ENCODE results near the gene EFCAB6. TPM values are rescaled to one million over a fixed set of nuclear protein-coding genes. Genes with fewer than 3 reads are reported as not detected.

EFCAB6 gene
- total RNA-seq, 2 donors from 2014 or later = 2.2 to 2.5 TPM

DNA sequence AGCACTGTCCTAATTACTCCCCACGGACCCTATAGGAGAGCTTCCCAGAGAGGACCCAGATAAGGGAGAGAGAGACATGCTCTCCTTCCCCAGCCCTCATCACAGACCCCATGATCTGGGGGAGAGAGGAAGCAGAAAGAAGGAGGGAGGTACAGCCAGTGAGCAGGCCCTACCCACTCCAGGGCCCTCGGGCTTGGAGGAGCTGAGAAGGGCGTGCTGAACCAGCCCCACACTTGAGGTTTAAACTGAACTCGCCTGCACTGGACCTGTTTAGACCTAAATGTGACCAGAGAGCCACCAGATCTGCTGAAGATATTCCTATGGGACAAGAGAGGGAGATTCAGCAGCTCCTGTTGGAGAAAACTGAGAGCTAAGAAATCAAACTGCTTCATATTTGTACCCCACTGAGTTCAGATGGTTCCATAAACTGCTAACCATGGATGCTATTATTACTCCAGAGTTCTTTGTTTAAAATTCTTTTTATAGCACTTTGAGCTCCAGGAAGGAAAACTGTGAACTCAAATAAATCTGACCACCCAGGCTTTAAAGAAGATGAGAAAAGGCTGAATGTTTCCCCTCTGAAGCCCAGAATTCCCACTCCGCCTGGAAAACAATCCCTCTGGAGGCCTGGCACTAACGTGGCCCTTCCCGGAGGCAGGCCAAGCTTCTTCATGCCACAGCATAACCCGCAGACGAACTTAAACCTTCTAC, 67.2 kb downstream of the EFCAB6 start:
- no peak for TF ChIP-seq CTCF (IDR thresholded peaks at IDR 0.05)
- no peaks in the 10 kb centered on the region for H3K9me3 ChIP-seq
- H3K4me3 ChIP-seq = no peak overlapping the region
- no peaks in the 10 kb centered on the region for H3K36me3 ChIP-seq
- H3K4me1 ChIP-seq (ENCODE audit: control insufficient read depth in 1 of 2, low read depth in 2 of 2) = no peaks in the 10 kb centered on the region
- no peak overlapping the region for H3K27ac ChIP-seq
- ATAC-seq (ENCODE audit: insufficient number of reproducible peaks, low FRiP score, low read depth) = no peak
- no peaks in the 10 kb centered on the region for H3K27me3 ChIP-seq (replicated peaks; ENCODE audit: insufficient read depth)
- DNase-seq (ENCODE audit: low spot score) = no peak

GRCh38 chr22:43743929-43744643, 68.0 kb downstream of the EFCAB6 start:
- no peaks in the 10 kb centered on the region for H3K9me3 ChIP-seq
- no peaks in the 10 kb centered on the region for H3K27me3 ChIP-seq (replicated peaks; ENCODE audit: insufficient read depth)
- H3K4me3 ChIP-seq = no peak overlapping the region
- H3K27ac ChIP-seq = no peak overlapping the region
- no peak for TF ChIP-seq CTCF (IDR thresholded peaks at IDR 0.05)
- no peaks in the 10 kb centered on the region for H3K4me1 ChIP-seq (ENCODE audit: control insufficient read depth in 1 of 2, low read depth in 2 of 2)
- H3K36me3 ChIP-seq = no peaks in the 10 kb centered on the region
- ATAC-seq (ENCODE audit: insufficient number of reproducible peaks, low FRiP score, low read depth) = no peak
- no peak for DNase-seq (ENCODE audit: low spot score)

- DNase-seq (ENCODE audit: low spot score) = no peak
- no peaks in the 10 kb centered on the region for H3K4me1 ChIP-seq (ENCODE audit: control insufficient read depth in 1 of 2, low read depth in 2 of 2)
- TF ChIP-seq CTCF (IDR thresholded peaks at IDR 0.05) = no peak
- ATAC-seq (ENCODE audit: insufficient number of reproducible peaks, low FRiP score, low read depth) = no peak
- H3K4me3 ChIP-seq = no peak overlapping the region
- H3K9me3 ChIP-seq = no peaks in the 10 kb centered on the region
- H3K27ac ChIP-seq = no peak overlapping the region
- H3K36me3 ChIP-seq = no peaks in the 10 kb centered on the region
- H3K27me3 ChIP-seq (replicated peaks; ENCODE audit: insufficient read depth) = no peaks in the 10 kb centered on the region
Measured at GRCh38 chr22:43743131-43743530, 69.0 kb downstream of the EFCAB6 start.

DNA sequence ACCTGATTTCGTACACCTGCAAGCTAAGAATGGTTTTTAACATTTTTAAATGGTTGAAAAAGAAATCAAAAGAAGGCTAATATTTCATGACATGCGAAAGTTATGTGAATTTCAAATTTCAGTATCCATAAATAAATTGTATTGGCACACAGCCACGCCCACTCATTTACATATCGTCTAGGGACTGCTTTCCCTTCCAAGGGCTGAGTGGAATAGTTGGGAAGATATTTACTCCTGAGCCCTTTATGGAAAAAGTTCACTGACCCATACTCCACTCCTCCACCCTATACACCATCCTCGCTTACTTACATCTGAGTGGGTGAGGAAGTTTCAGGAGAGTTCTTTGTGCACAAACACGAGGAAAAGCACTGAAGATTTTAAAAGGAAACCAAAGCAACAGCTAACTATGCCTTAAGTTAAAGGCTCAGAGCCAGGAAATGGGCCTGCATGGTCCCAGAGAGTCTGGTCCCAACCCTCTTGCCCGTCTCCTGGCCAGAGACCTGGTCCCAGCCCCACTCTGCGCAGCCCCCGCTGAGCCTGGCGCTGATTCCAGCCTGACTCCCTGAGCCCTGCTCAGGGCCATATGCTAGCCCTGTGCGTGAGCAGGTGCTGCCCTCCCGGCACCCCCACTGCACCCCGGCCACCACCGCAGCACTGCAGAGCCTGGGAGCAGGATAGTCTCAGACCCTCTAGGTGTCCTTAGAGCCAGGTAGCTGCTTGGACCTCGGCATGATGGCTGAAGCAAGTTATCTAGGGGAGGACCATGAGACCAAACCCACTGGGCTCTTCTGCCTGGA, 69.8 kb downstream of the EFCAB6 start:
- DNase-seq (ENCODE audit: low spot score) (no peak), ATAC-seq (ENCODE audit: insufficient number of reproducible peaks, low FRiP score, low read depth) (no peak)
- Histone ChIP-seq H3K36me3 (no peaks in the 10 kb centered on the region), H3K27me3 (replicated peaks; ENCODE audit: insufficient read depth) (no peaks in the 10 kb centered on the region), H3K9me3 (no peaks in the 10 kb centered on the region), H3K4me3 (no peak overlapping the region), H3K27ac (no peak overlapping the region), H3K4me1 (ENCODE audit: control insufficient read depth in 1 of 2, low read depth in 2 of 2) (no peaks in the 10 kb centered on the region)
- no peak for TF ChIP-seq CTCF (IDR thresholded peaks at IDR 0.05)
